ENCODE data around the gene HERC4.
"Not testable (repeated sequence)": the region's sequence is repeated elsewhere in the genome, so short reads cannot be mapped to it uniquely, and the experiment has no call there.

The HERC4 gene

GRCh38 chr10:68047122-68047521, 28.0 kb downstream of the HERC4 start:
- DNase-seq (ENCODE audit: low read depth, low spot score), result no peak

DNA sequence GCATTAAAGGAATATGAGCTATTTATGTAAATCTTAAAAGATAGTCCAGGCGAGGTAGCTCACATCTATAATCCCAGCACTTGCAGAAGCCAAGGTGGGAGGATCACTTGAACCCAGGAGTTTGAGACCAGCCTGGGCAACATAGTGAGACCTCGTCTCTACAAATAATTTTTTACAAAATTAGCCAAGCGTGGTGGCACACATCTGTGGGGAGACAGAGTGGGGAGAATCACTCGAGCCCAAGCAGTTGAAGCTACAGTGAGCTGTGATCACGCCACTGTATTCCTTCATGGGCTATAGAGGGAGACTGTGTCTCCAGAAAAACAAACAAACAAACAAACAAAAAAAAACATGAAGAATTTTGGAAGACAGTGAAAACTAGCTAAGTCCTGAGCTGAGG, 28.4 kb downstream of the HERC4 start:
- DNase-seq (ENCODE audit: low read depth, low spot score), result no peak

GRCh38 chr10:68043030-68043429, 32.1 kb downstream of the HERC4 start:
- DNase-seq (ENCODE audit: low read depth, low spot score), result peak; percentile 22

DNA sequence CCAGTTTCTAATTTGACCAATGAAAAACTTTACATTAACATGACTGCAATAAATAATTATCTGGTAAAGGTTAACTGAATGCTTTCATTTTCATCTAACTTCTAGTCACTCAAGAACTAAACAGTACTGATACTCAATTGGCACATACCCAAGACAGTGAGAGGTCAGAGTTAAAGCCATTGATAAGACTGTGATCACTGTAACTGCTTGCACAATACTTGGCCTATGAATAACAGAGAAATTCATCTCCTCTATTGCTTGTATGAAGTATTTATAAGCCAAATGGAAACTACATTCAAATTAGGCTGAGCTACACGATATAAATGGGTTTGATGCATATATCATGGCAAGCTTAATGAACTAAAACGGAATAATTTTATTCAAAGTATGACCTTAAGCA, 43.0 kb downstream of the HERC4 start:
- no peak for DNase-seq (ENCODE audit: low read depth, low spot score)

GRCh38 chr10:68027429-68027828, 47.7 kb downstream of the HERC4 start:
- DNase-seq (ENCODE audit: low read depth, low spot score), result no peak

GRCh38 chr10:68023292-68023691, 51.8 kb downstream of the HERC4 start:
- no peak for DNase-seq (ENCODE audit: low read depth, low spot score)

DNA sequence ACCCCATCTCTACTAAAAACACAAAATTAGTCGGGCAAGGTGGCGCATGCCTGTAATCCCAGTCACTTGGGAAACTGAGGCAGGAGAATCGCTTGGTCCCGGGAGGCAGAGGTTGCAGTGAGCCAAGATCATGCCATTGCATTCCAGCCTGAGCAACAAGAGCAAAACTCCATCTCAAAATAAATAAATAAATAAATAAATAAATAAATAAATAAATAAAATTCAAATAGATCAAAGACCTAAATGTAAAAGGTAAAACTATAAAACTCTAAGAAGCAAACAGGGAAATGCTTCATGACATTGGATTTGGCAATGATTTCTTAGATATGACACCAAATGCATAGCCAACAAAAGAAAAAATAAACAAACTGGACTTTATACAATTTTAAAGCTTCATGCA, 52.8 kb downstream of the HERC4 start:
- DNase-seq (ENCODE audit: low read depth, low spot score), result not testable (repeated sequence)

DNA sequence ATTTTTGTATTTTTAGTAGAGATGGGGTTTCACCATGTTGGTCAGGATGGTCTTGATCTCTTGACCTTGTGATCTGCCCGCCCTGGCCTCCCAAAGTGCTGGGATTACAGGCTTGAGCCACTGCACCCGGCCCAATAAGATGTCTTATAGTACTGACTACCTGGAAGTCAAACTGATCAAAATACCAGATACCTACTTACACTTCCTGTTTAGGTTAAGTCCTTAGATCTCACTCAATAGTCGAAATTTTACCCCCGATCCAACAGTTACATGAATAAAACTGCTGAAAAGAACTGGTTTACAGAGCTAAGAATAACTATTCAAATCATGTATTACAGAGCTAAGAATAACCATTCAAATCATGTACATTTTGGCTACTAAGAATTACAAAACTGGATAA, 58.6 kb downstream of the HERC4 start:
- not testable (repeated sequence) for DNase-seq (ENCODE audit: low read depth, low spot score)

DNA sequence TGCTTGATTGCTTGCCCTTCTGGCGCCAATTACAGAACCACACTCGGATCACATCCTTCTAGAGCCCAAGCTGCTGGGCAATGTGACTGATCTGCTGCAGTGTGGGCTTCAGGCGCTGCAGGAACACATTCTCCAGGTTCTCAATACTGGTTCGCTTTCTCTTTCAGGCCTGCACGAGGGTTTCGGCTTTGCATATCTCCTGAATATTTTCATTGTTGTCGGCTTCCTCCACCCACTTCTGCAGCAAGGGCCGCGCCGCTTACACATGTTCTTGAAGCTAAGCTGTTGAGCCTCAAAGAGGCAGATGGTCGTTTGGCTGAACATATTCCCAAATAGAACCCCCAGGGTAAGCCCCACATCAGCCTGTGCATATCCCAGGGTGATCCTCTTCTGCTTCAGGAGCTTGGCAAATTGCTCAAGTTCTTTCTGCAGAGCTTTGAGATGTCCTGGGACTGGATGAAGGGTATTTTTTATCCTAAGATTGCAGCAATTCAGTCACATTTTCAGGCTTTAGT, 64.6 kb downstream of the HERC4 start:
- DNase-seq (ENCODE audit: low read depth, low spot score), result no peak

- DNase-seq (ENCODE audit: low read depth, low spot score), result no peak
Measured at GRCh38 chr10:68007356-68007755, 67.7 kb downstream of the HERC4 start.

- no peak for DNase-seq (ENCODE audit: low read depth, low spot score)
Measured at GRCh38 chr10:68001539-68001938, 73.5 kb downstream of the HERC4 start.

GRCh38 chr10:68001000-68001399, 74.1 kb downstream of the HERC4 start:
- no peak for DNase-seq (ENCODE audit: low read depth, low spot score)

GRCh38 chr10:67990093-67990492, 85.0 kb downstream of the HERC4 start:
- DNase-seq (ENCODE audit: low read depth, low spot score), result no peak

- no peak for DNase-seq (ENCODE audit: low read depth, low spot score)
Measured at GRCh38 chr10:67988606-67989005, 86.5 kb downstream of the HERC4 start.

- not testable (repeated sequence) for DNase-seq (ENCODE audit: low read depth, low spot score)
Measured at GRCh38 chr10:67982603-67983002, 92.5 kb downstream of the HERC4 start.

- peak; percentile 9 for DNase-seq (ENCODE audit: low read depth, low spot score)
Measured at GRCh38 chr10:67978749-67979148, 96.3 kb downstream of the HERC4 start.

DNA sequence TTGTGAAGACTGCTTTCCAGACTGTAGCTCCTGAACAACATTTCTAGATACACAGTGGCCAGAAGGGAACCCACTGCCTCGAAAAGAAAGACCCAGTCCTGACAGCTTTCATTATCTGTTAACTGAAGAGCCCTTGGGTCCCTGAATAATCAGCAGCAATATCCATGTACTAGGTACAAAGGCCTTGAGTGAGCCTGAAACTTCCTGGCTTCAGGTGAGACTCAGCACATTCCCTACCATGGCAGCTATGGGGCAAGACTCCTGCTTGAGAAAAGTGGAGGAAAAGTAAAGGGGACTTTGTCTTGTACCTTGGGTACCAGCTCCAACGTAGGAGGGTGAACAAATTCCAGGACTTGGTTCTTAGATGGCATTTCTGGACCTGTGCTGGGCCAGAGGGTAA, 97.8 kb downstream of the HERC4 start:
- DNase-seq (ENCODE audit: low read depth, low spot score), result no peak

DNA sequence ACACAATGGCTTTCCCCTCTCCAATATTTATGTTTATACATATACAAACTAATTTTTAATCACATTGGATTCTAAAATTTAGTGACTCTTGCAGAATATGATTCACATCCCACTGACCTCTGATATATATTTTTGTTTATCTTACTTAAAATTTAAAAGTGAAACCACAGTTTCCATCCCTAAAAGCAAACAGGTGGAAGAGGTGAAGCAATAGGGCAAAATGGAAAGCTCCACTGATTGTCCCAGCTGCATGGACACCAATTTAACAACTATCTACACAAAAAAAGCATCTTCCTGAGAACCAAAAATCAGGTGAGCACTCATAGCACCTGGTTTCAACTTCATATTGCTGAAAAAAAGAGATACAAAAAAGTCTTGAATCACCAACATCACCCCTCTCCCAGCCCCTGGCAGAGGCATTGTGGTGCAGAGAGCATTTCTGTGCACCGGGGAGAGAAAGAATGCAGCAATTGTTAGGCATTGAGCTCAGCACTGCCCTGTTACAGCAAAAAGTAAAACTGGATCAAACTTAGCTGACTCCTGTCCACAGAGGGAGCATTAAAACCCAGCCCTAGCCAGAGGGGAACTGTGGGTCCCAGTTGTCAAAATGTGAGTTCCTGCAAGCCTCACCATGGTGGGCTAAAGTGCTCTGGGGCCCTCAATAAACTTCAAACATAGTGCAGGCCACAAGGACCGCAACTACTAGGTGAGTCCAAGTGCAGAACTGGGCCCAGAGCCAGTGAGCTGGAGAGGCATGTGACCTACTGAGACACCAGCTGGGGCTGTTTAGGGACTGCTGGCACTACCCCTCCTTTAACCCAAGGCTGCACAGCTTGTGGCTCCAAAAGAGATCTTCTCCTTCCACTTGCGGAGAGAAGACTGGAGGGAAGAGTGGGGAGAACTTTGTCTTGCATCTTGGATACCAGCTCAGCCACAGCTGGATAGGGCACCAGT, 98.5 kb downstream of the HERC4 start:
- peak; percentile 20 for DNase-seq (ENCODE audit: low read depth, low spot score)

- no peak for DNase-seq (ENCODE audit: low read depth, low spot score)
Measured at GRCh38 chr10:67975871-67976270, 99.2 kb downstream of the HERC4 start.

DNA sequence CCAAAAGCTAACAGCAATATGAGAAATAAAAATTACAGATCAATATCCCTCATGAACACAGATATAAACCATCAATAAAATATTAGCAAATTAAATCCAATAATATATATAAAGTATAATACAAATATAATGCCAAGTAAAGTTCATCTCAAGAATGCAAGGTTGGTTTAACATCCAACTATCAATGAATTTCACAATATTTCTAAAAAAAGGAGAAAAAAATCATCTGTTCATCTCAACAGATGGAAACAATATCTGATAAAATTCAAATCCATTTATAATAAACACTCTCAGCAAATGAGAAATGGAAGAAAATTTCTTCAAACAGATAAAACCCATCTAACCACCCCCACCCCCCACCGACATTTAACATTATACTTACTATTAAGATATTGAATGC, 103.8 kb downstream of the HERC4 start:
- DNase-seq (ENCODE audit: low read depth, low spot score), result no peak

- DNase-seq (ENCODE audit: low read depth, low spot score), result peak; percentile 7
Measured at GRCh38 chr10:67969875-67970274, 105.2 kb downstream of the HERC4 start.

- DNase-seq (ENCODE audit: low read depth, low spot score), result not testable (repeated sequence)
Measured at GRCh38 chr10:67966035-67966434, 109.0 kb downstream of the HERC4 start.

GRCh38 chr10:67965456-67965855, 109.6 kb downstream of the HERC4 start:
- no peak for DNase-seq (ENCODE audit: low read depth, low spot score)

Data from astrocyte of the hippocampus (primary cell).